ENCODE results near the gene HEG1. TPM values are rescaled to one million over a fixed set of nuclear protein-coding genes. Genes with fewer than 3 reads are reported as not detected.

HEG1 gene
- polyA plus RNA-seq, 3 donors: 0.28 to 4.2 (median 0.69) TPM

DNA sequence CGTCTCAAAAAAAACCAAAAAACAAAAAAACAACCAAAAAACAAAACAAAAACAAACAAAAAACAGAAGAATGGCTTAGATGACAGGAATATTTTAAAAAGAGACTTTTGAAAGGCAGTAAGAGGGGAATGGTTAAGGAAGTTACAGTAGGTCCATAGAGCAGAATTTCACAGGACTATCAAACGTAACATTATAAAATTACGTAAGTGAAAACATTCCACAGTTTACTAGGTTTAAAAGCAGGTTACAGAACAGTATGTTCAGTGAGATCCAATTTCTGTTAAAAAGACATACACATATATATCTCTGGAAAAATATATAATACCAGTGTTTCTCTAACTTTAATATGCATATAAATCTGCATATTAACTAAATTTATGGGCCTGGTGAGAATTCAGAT, 71.0 kb downstream of the HEG1 start:
- H3K27me3 ChIP-seq (ENCODE audit: control insufficient read depth in 2 of 2, insufficient read depth in 2 of 2, low read length in 2 of 2): no peaks in the 10 kb centered on the region
- no peak overlapping the region for H2AFZ ChIP-seq (ENCODE audit: insufficient read depth, low read depth, low read length, poor library complexity, severe bottlenecking)
- H3K9ac ChIP-seq (ENCODE audit: insufficient read depth, low read length, poor library complexity, severe bottlenecking): no peak overlapping the region
- no peaks in the 10 kb centered on the region for H3K79me2 ChIP-seq (ENCODE audit: insufficient read depth, low read length)
- H3K4me1 ChIP-seq (ENCODE audit: control insufficient read depth in 1 of 2, insufficient read depth in 2 of 2, low read length in 2 of 2): peaks cover 41 to 43% of the 10 kb centered on the region in 2 donors
- TF ChIP-seq, protein P1, sequence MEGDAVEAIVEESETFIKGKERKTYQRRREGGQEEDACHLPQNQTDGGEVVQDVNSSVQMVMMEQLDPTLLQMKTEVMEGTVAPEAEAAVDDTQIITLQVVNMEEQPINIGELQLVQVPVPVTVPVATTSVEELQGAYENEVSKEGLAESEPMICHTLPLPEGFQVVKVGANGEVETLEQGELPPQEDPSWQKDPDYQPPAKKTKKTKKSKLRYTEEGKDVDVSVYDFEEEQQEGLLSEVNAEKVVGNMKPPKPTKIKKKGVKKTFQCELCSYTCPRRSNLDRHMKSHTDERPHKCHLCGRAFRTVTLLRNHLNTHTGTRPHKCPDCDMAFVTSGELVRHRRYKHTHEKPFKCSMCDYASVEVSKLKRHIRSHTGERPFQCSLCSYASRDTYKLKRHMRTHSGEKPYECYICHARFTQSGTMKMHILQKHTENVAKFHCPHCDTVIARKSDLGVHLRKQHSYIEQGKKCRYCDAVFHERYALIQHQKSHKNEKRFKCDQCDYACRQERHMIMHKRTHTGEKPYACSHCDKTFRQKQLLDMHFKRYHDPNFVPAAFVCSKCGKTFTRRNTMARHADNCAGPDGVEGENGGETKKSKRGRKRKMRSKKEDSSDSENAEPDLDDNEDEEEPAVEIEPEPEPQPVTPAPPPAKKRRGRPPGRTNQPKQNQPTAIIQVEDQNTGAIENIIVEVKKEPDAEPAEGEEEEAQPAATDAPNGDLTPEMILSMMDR (IDR thresholded peaks at IDR 0.05): no peak
- peak overlapping the region in 1 of 3 experiments; percentile 51 for H3K4me3 ChIP-seq (replicated peaks in 1 of 3; ENCODE audit: low read depth in 2 of 3, low read length in 3 of 3)
- Mint-ChIP-seq H3K9me3 (peaks cover 0 to 8% (median 0%) of the 10 kb centered on the region in 7 donors), H3K27ac (peak overlapping the region; percentile 47 to 88 (median 82)), H3K4me3 (peak overlapping the region in 1 of 2 donors; percentile 76), H3K36me3 (peaks cover 3 to 12% of the 10 kb centered on the region in 2 donors), H3K27me3 (ENCODE audit: low read depth in 3 of 3) (no peaks in the 10 kb centered on the region), H3K4me1 (peaks cover 45% of the 10 kb centered on the region)
- intact Hi-C loops (cut with micrococcal nuclease): no loop called here
- H3K4me2 ChIP-seq (replicated peaks; ENCODE audit: extremely low read depth, low read length, poor library complexity, severe bottlenecking): peak overlapping the region; percentile 60
- H4K20me1 ChIP-seq (ENCODE audit: insufficient read depth, low read length): no peaks in the 10 kb centered on the region
- DNase-seq: no peak
- no CpG with 5 or more reads among the region's 3 CpGs for WGBS (ENCODE audit: insufficient coverage)
- no peaks in the 10 kb centered on the region for H3K9me3 ChIP-seq (replicated peaks in 1 of 2; ENCODE audit: control insufficient read depth in 1 of 2, insufficient read depth in 1 of 2, low read length in 2 of 2)
- H3K36me3 ChIP-seq (replicated peaks in 1 of 2; ENCODE audit: control insufficient read depth in 1 of 2, insufficient read depth in 2 of 2, low read length in 2 of 2): peaks cover 0 to 2% of the 10 kb centered on the region in 2 donors
- peak overlapping the region; percentile 64 to 72 for H3K27ac ChIP-seq (ENCODE audit: low read depth in 1 of 2, low read length in 2 of 2)

DNA sequence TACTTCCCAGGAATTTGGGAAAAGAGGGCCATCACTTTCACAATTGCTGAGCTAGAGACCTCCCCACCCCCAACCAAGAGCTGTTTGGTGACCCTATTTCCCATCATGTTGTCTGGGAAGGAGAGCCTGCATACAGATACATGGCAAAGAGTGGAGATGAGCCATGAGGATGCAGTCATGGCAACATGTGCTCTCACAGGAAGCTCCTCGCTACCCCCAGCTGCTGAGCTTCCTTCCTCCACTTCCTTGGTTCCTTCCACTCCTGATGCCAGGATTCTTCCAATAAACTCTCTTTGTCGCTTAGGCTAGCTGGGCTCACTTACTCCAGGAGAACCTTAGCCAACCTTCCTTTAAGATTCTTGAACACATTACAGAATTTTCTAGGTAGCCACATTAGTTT, 72.9 kb downstream of the HEG1 start:
- Histone ChIP-seq H3K36me3 (replicated peaks in 1 of 2; ENCODE audit: control insufficient read depth in 1 of 2, insufficient read depth in 2 of 2, low read length in 2 of 2) (no peaks in the 10 kb centered on the region), H3K4me3 (replicated peaks in 1 of 3; ENCODE audit: low read depth in 2 of 3, low read length in 3 of 3) (no peak overlapping the region), H3K9me3 (replicated peaks in 1 of 2; ENCODE audit: control insufficient read depth in 1 of 2, insufficient read depth in 1 of 2, low read length in 2 of 2) (no peaks in the 10 kb centered on the region), H3K79me2 (ENCODE audit: insufficient read depth, low read length) (no peaks in the 10 kb centered on the region), H3K4me1 (ENCODE audit: control insufficient read depth in 1 of 2, insufficient read depth in 2 of 2, low read length in 2 of 2) (peaks cover 41 to 43% of the 10 kb centered on the region in 2 donors), H3K27me3 (ENCODE audit: control insufficient read depth in 2 of 2, insufficient read depth in 2 of 2, low read length in 2 of 2) (no peaks in the 10 kb centered on the region), H4K20me1 (ENCODE audit: insufficient read depth, low read length) (no peaks in the 10 kb centered on the region), H3K4me2 (replicated peaks; ENCODE audit: extremely low read depth, low read length, poor library complexity, severe bottlenecking) (no peak overlapping the region), H3K9ac (ENCODE audit: insufficient read depth, low read length, poor library complexity, severe bottlenecking) (no peak overlapping the region), H3K27ac (ENCODE audit: low read depth in 1 of 2, low read length in 2 of 2) (no peak overlapping the region), H2AFZ (ENCODE audit: insufficient read depth, low read depth, low read length, poor library complexity, severe bottlenecking) (peak overlapping the region; percentile 17)
- TF ChIP-seq, protein P1 (IDR thresholded peaks at IDR 0.05): no peak
- WGBS (ENCODE audit: insufficient coverage): 49% methylated on average over 2 of the region's 2 CpGs
- no peak for DNase-seq
- H3K9me3 Mint-ChIP-seq: peaks cover 0 to 8% (median 0%) of the 10 kb centered on the region in 7 donors
- peaks cover 45% of the 10 kb centered on the region for H3K4me1 Mint-ChIP-seq
- no peaks in the 10 kb centered on the region for H3K27me3 Mint-ChIP-seq (ENCODE audit: low read depth in 3 of 3)
- H3K27ac Mint-ChIP-seq: no peak overlapping the region
- intact Hi-C loops (cut with micrococcal nuclease): no loop called here
- no peak overlapping the region for H3K4me3 Mint-ChIP-seq
- peaks cover under 1 to 12% of the 10 kb centered on the region in 2 donors for H3K36me3 Mint-ChIP-seq

Measured in CD14-positive monocyte (primary cell).